ENCODE data around the gene SUPT20H.

DNA sequence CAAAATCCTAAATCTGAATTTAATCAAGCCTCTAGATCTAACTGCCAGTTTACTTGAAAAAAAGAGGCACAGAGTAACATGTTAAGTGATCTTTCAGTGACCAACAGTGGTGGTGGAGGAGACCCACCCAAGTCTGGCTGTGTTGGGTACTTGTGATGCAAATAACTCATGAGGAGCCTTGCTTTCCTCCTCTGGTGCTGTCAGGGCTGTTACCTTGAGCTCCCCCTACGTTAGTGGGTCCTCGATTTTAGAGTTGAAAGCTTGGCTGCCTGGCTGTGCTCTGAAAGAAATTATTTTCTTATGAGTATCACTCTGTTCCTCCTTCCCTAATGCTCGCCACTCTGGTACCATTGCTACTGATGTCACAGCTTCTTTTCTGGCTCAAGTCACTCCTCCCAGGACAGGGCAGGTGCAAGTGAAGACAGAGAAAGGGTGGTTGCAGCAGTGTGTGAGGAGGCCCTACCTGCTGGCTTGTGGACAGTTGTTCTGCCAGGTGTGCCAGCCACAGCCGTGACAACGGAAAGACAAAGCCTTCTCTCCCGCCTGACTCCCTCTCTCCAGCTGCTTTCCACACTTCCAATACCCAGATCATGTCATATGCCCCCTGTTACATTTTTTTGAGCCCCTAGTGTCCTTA, 6.5 kb upstream of the SUPT20H start:
- TF ChIP-seq, protein P1, sequence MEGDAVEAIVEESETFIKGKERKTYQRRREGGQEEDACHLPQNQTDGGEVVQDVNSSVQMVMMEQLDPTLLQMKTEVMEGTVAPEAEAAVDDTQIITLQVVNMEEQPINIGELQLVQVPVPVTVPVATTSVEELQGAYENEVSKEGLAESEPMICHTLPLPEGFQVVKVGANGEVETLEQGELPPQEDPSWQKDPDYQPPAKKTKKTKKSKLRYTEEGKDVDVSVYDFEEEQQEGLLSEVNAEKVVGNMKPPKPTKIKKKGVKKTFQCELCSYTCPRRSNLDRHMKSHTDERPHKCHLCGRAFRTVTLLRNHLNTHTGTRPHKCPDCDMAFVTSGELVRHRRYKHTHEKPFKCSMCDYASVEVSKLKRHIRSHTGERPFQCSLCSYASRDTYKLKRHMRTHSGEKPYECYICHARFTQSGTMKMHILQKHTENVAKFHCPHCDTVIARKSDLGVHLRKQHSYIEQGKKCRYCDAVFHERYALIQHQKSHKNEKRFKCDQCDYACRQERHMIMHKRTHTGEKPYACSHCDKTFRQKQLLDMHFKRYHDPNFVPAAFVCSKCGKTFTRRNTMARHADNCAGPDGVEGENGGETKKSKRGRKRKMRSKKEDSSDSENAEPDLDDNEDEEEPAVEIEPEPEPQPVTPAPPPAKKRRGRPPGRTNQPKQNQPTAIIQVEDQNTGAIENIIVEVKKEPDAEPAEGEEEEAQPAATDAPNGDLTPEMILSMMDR (conservative IDR thresholded peaks at IDR 0.05 in 1 of 2, IDR thresholded peaks at IDR 0.05 in 1 of 2; ENCODE audit: low read depth in 1 of 2, low read length in 2 of 2) = no peak
- TF ChIP-seq EZH2 (IDR thresholded peaks at IDR 0.05; ENCODE audit: low read length, missing control alignments) = no peak

Data from fibroblast of lung (primary cell).